Heart left ventricle (tissue), 13 donors: ENCODE results near the gene UXT.

Experiments
- CTCF ChIP-seq, 12 donors: fragments of 200-600 bp; sonication (generic) in 4 of 12; IDR thresholded peaks; one replicate each; pipeline versions ENCODE4 v1.5.0 to v1.8.0; 2018 to 2022; ENCODE audit warnings: antibody characterized with exemption in 12 of 12, mild to moderate bottlenecking in 5 of 12
- POLR2A ChIP-seq, 2 donors: fragments of 450-650 bp; IDR thresholded peaks; one replicate each; pipeline ENCODE4 v1.6.1; 2017; ENCODE audit warnings: antibody characterized with exemption in 2 of 2, mild to moderate bottlenecking in 2 of 2, moderate library complexity in 2 of 2
- donor health status: ischemic (EF 13 %, LVEDD 7.1; RV severe dilation, severe dysfunction).
- donor health status: DM: no; HTN: yes; CAD: no.
- donor health status: DM: no; HTN: no; CAD: no.
- donor health status: ischemic (EF 25% LVEDD 6.9; RV normal size, moderate dysfunction).
- donor health status: ischemic (EF 25% LVEDD 5.7; RV mildly dilated, moderate dysfunction).
- donor health status: ischemic (EF 35%, LVEDD 5.7; RV mildly dilated, moderate dysfunction).
- donor health status: nonischemic (EF 11% LVEDD 7.7; RV severe dilation, severe dysfunction).
- donor health status: DM: yes; HTN: yes; CAD: no.
- donor health status: PGD.
- donor health status: ischemic (EF 29% LVEDD 5.4; RV normal size, mild dysfunction).
- donor health status: nonischemic (EF 23%, LVEDD 6.1; RV moderate dilation, normal function).

DNA sequence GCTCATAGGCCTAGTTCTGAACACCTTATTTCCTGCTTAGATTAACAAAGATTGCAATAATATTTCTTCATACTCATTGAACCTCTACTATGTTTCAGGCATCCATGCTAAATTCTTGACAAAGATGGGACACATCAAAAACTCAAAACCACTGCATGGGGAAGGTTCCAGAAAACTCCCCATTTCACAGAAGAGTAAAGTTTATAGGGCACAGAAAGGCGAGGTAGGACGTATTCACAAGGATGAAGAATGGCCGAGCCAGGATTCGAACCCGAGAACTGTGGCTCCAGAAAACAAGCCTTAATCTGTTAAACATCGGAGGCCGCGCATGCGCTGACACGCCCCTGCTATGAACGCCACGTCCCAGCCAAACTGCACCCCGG, 688 bp downstream of the UXT start:
- TF ChIP-seq CTCF (IDR thresholded peaks at IDR 0.05) (no peak), POLR2A (IDR thresholded peaks at IDR 0.05) (no peak)
